ENCODE measurements around the gene PHKA2.

Gene PHKA2

GRCh38 chrX:18931972-18932371, 51.9 kb downstream of the PHKA2 start:
- DNase-seq (ENCODE audit: low read depth), result peak; percentile 3

GRCh38 chrX:18929775-18930174, 54.1 kb downstream of the PHKA2 start:
- no peak for DNase-seq (ENCODE audit: low read depth)

GRCh38 chrX:18927558-18927957, 56.4 kb downstream of the PHKA2 start:
- DNase-seq (ENCODE audit: low read depth), result no peak

GRCh38 chrX:18924507-18925088, 59.3 kb downstream of the PHKA2 start:
- DNase-seq (ENCODE audit: low read depth), result no peak

GRCh38 chrX:18920566-18920965, 63.3 kb downstream of the PHKA2 start:
- DNase-seq (ENCODE audit: low read depth), result no peak

GRCh38 chrX:18920079-18920478, 63.8 kb downstream of the PHKA2 start:
- no peak for DNase-seq (ENCODE audit: low read depth)

- DNase-seq (ENCODE audit: low read depth), result no peak
Observed at GRCh38 chrX:18917831-18918230, 66.1 kb downstream of the PHKA2 start.

- DNase-seq (ENCODE audit: low read depth), result no peak
Observed at GRCh38 chrX:18906286-18906685, 77.6 kb downstream of the PHKA2 start.

GRCh38 chrX:18900401-18900976, 83.4 kb downstream of the PHKA2 start:
- DNase-seq (ENCODE audit: low read depth), result no peak

- DNase-seq (ENCODE audit: low read depth), result no peak
Observed at GRCh38 chrX:18899796-18900380, 84.0 kb downstream of the PHKA2 start.

GRCh38 chrX:18898492-18898891, 85.4 kb downstream of the PHKA2 start:
- no peak for DNase-seq (ENCODE audit: low read depth)

GRCh38 chrX:18898091-18898490, 85.8 kb downstream of the PHKA2 start:
- no peak for DNase-seq (ENCODE audit: low read depth)

GRCh38 chrX:18897611-18898010, 86.3 kb downstream of the PHKA2 start:
- DNase-seq (ENCODE audit: low read depth), result no peak

GRCh38 chrX:18896680-18897544, 87.0 kb downstream of the PHKA2 start:
- no peak for DNase-seq (ENCODE audit: low read depth)

GRCh38 chrX:18895189-18895951, 88.5 kb downstream of the PHKA2 start:
- DNase-seq (ENCODE audit: low read depth), result peak; percentile 10

GRCh38 chrX:18894156-18894555, 89.8 kb downstream of the PHKA2 start:
- no peak for DNase-seq (ENCODE audit: low read depth)

GRCh38 chrX:18893536-18893935, 90.4 kb downstream of the PHKA2 start:
- DNase-seq (ENCODE audit: low read depth), result no peak

- DNase-seq (ENCODE audit: low read depth), result no peak
Observed at GRCh38 chrX:18892899-18893298, 91.0 kb downstream of the PHKA2 start.

- no peak for DNase-seq (ENCODE audit: low read depth)
Observed at GRCh38 chrX:18891548-18891945, 92.4 kb downstream of the PHKA2 start.

- DNase-seq (ENCODE audit: low read depth), result no peak
Observed at GRCh38 chrX:18890724-18891547, 93.0 kb downstream of the PHKA2 start.

- no peak for DNase-seq (ENCODE audit: low read depth)
Observed at GRCh38 chrX:18890049-18890381, 93.9 kb downstream of the PHKA2 start.

Data from GM04504 (cell line).